Aorta (tissue), 5 donors: ENCODE data around the gene ABTB2. TPM values are rescaled to one million over a fixed set of nuclear protein-coding genes. Genes with fewer than 3 reads are reported as not detected.

Source experiments
- ATAC-seq: fragments of 200-7000 bp; cut with Tn5 transposase; one replicate; pipeline ENCODE4 v1.9.1; 2022; ENCODE audit warnings: moderate library complexity; ENCODE audit not compliant: low FRiP score
- DNase-seq, 2 donors: peaks; one replicate each; pipeline ENCODE4 v3.0.0-alpha.2; 2020
- H3K27ac ChIP-seq, 2 donors: one replicate each; pipeline ENCODE4 v1.5.1; 2013; ENCODE audit warnings: low read length in 2 of 2, mild to moderate bottlenecking in 2 of 2, moderate library complexity in 2 of 2, control low read depth in 1 of 2, inconsistent platforms in 1 of 2, low read depth in 1 of 2
- H3K27me3 ChIP-seq, 2 donors: one replicate each; pipeline ENCODE4 v1.6.1; 2013; ENCODE audit warnings: control low read depth in 1 of 2, low read length in 1 of 2, mild to moderate bottlenecking in 1 of 2, moderate library complexity in 1 of 2; ENCODE audit not compliant: insufficient read depth in 2 of 2, control insufficient read depth in 1 of 2
- H3K36me3 ChIP-seq, 2 donors: one replicate each; pipeline ENCODE4 v1.6.1; 2013; ENCODE audit warnings: control low read depth in 1 of 2, low read length in 1 of 2, mild to moderate bottlenecking in 1 of 2; ENCODE audit not compliant: insufficient read depth in 2 of 2, control insufficient read depth in 1 of 2
- H3K4me1 ChIP-seq, 2 donors: one replicate each; pipeline ENCODE4 v1.6.1; 2013; ENCODE audit warnings: low read length in 2 of 2, control low read depth in 1 of 2, mild to moderate bottlenecking in 1 of 2, moderate library complexity in 1 of 2; ENCODE audit not compliant: insufficient read depth in 2 of 2, control insufficient read depth in 1 of 2
- H3K4me3 ChIP-seq, 2 donors: one replicate each; pipeline ENCODE4 v1.5.1; 2013; ENCODE audit warnings: low read length in 2 of 2, control low read depth in 1 of 2, mild to moderate bottlenecking in 1 of 2
- H3K9me3 ChIP-seq: one replicate; pipeline ENCODE4 v1.6.1; 2013; ENCODE audit warnings: mild to moderate bottlenecking, low read length; ENCODE audit not compliant: control insufficient read depth
- WGBS, 2 donors: extraction: QIAGEN DNeasy Blood & Tissue Kit; methylation state at CpG; one replicate each; pipeline ENCODE4 v1.1.7; 2013; 5-methylcytosine and 5-hydroxymethylcytosine counted together
- intact Hi-C, 2 donors: fragments of 100-400 bp; cut with DNase I; formaldehyde crosslinking; loops; one replicate each; pipeline versions ENCODE4 v1.14.2 to v1.15.0; 2022
- polyA plus RNA-seq, 2 donors: library from polyadenylated mRNA; stranded (reverse); fragments of 200-250 nt; gene quantifications; one replicate each; pipeline ENCODE4 v1.2.3, GENCODE V29; 2013
- total RNA-seq, 2 donors: library from RNA; stranded (reverse); fragmentation: NEBNext Ultra II Directional; extraction: Animal tissue kit (Norgen Biotek cat#: 25700); gene quantifications; one replicate each; pipeline ENCODE4 v1.2.1, GENCODE V29; 2021
- donor health status: healthy with polysubstance abuse.
- donor health status: Bipolar disorder and iron deficiency.
- donor health status: DM: no; HTN: no; CAD: no.
- donor health status: DM: no; HTN: no; CAD: no.
- donor health status: DM: yes; HTN: yes; CAD: no.

Gene ABTB2
- total and polyA plus RNA-seq, 4 donors, result 2.9 to 11.4 (median 6.9) TPM

- H3K9me3 ChIP-seq, result no peaks in the 10 kb centered on the region
- no peaks in the 10 kb centered on the region for H3K27me3 ChIP-seq
- WGBS, 2 donors, result 94% methylated on average over 6 of the region's 6 CpGs
- H3K36me3 ChIP-seq, result peaks cover 15 to 19% of the 10 kb centered on the region in 2 donors
- intact Hi-C loops, result no loop called here
- no peaks in the 10 kb centered on the region for H3K4me1 ChIP-seq
- H3K4me3 ChIP-seq, result no peak overlapping the region
- H3K27ac ChIP-seq, result no peak overlapping the region
- no peak for ATAC-seq
- DNase-seq, result no peak
These were observed 246.0 kb downstream of the ABTB2 start for GRCh38 chr11:34111722-34112270.

- Histone ChIP-seq H3K9me3 (no peaks in the 10 kb centered on the region), H3K4me1 (no peaks in the 10 kb centered on the region), H3K4me3 (peak overlapping the region; percentile 1 to 52), H3K27me3 (no peaks in the 10 kb centered on the region), H3K27ac (peak overlapping the region in 1 of 2 donors; percentile 20), H3K36me3 (peaks cover 3 to 4% of the 10 kb centered on the region in 2 donors)
- ATAC-seq, result no peak
- intact Hi-C loops, result loop anchor here (2.0 to 10.0 kb wide), 4 partner anchors 55 to 253 kb away; partner anchors contain the start of genes CAPRIN1 (in 2 of the 2) and ABTB2 (in 1 of the 2)
- no peak for DNase-seq
- 0 to 1% methylated on average over 17 of the region's 17 CpGs for WGBS, 2 donors
These were observed 251.8 kb downstream of the ABTB2 start for GRCh38 chr11:34105957-34106504.

GRCh38 chr11:34105079-34105956 lies 252.5 kb downstream of the ABTB2 start, which contains the start of gene NAT10:
TSS of gene NAT10 (plus strand) at chr11:34105629. CDS start at chr11:34108226, 2,597 bp downstream.
- peak; percentile 99 for ATAC-seq
- peak; percentile 97 to 98 for DNase-seq
- intact Hi-C loops, result loop anchor here (2.0 to 10.0 kb wide), 4 partner anchors 55 to 253 kb away; partner anchors contain the start of genes ABTB2 (in 1 of the 2) and CAPRIN1 (in 1 of the 2)
- no peaks in the 10 kb centered on the region for H3K4me1 ChIP-seq
- H3K27me3 ChIP-seq, result no peaks in the 10 kb centered on the region
- 0 to 1% methylated on average over 51 to 55 of the region's 55 CpGs for WGBS, 2 donors
- peak within 1 kb of the TSS; percentile 27 to 52 for H3K4me3 ChIP-seq
- H3K27ac ChIP-seq, result peak within 1 kb of the TSS; percentile 59 to 62
- H3K9me3 ChIP-seq, result no peaks in the 10 kb centered on the region
- H3K36me3 ChIP-seq, result peaks cover 3 to 4% of the 10 kb centered on the region in 2 donors

GRCh38 chr11:34104680-34105078 lies 253.1 kb downstream of the ABTB2 start:
- H3K4me3 ChIP-seq, result peak overlapping the region; percentile 21 to 27
- peak overlapping the region; percentile 59 to 62 for H3K27ac ChIP-seq
- peaks cover 0 to 1% of the 10 kb centered on the region in 2 donors for H3K36me3 ChIP-seq
- WGBS, 2 donors, result 6 to 8% methylated on average over 6 of the region's 6 CpGs
- no peaks in the 10 kb centered on the region for H3K4me1 ChIP-seq
- ATAC-seq (no peak), DNase-seq (no peak)
- intact Hi-C loops, result loop anchor here (2.0 to 10.0 kb wide), 4 partner anchors 54 to 254 kb away; partner anchors contain the start of genes ABTB2 (in 1 of the 2) and CAPRIN1 (in 1 of the 2)
- H3K27me3 ChIP-seq, result no peaks in the 10 kb centered on the region
- H3K9me3 ChIP-seq, result no peaks in the 10 kb centered on the region

Other genes with a start within 250 kb of the ABTB2 start
- gene CAT, start 80.9 kb upstream of the ABTB2 start, total RNA-seq, result 10 to 100 TPM; 51.5 to 59.0 TPM
- 10 to 100 TPM; 69.5 to 76.0 TPM for gene CAT, start 80.9 kb upstream of the ABTB2 start, polyA plus RNA-seq
- not detected for gene ELF5, start 155.8 kb upstream of the ABTB2 start, total RNA-seq
- gene ELF5, start 155.8 kb upstream of the ABTB2 start, polyA plus RNA-seq, result not detected